Inflammatory macrophage treated with lipopolysaccharide for 1 hour (primary cell): ENCODE results near the gene IFNA16.
"Not testable (repeated sequence)": the region's sequence is repeated elsewhere in the genome, so short reads cannot be mapped to it uniquely, and the experiment has no call there.

Source experiments
- DNase-seq, 2 donors: peaks; one replicate each; pipeline ENCODE4 v3.0.0-alpha.2; 2020 to 2022

The IFNA16 gene

GRCh38 chr9:21194867-21195776 is 22.0 kb downstream of the IFNA16 start:
- DNase-seq, result peak; percentile 51 to 65

DNA sequence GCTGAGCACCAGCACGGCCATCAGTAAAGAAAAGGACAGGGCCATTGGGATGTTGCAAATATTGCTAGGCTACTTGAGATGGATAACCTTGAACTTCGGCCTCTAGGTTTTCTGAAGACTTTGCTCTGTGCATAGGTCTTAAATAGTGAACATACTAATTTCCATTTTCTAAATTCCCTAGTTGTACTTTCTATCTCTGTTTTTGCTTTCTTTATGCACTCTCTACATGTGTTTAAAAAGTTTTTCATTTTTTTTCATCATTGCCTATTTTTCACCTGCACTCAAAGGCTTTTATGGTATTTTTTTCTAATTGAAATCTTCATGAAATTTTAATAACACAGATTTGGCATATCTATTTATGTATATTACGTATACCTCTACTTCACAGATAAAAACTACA is 29.6 kb downstream of the IFNA16 start, which contains the start of gene IFNA4:
Gene IFNA4 (minus strand): TSS at position 101 of the 400 bp plus-strand sequence. CDS start 56 bp downstream, at position 45.
- DNase-seq, result not testable (repeated sequence)

GRCh38 chr9:21182810-21183736 is 34.0 kb downstream of the IFNA16 start:
- peak; percentile 47 to 69 for DNase-seq

GRCh38 chr9:21174671-21175070 is 42.4 kb downstream of the IFNA16 start:
- DNase-seq, result no peak

DNA sequence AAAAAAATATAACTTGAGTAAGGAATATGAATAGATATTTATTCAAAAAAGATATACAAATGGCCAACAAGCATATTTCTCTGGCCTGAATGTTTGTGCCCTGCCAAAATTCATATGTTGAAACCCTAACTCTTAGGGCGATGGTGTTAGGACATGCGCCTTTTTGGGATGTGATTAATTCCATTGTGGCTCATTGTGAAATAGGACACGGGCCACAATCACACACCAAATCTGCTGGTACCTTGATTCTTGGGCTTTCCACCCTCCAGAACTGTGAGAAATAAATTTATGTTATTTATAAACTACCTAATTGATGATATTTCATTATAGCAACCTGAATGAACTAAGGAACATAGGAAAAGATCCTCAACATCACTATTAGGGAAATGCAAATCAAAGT is 45.0 kb downstream of the IFNA16 start:
- no peak for DNase-seq

- no peak for DNase-seq
Measured at GRCh38 chr9:21171351-21171750, 45.8 kb downstream of the IFNA16 start.

- not testable (repeated sequence) for DNase-seq
Measured at GRCh38 chr9:21166560-21166959, 50.6 kb downstream of the IFNA16 start, which contains the start of gene IFNA21. TSS of gene IFNA21 (minus strand) at chr9:21166660. CDS start at chr9:21166612, 48 bp downstream.
